HG03025 (cell line): Measurements from ENCODE around the gene BIRC2.
A peak's percentile ranks its signal among the peaks of the same experiment; 100 is the strongest.
"Not testable (repeated sequence)": the region's sequence is repeated elsewhere in the genome, so short reads cannot be mapped to it uniquely, and the experiment has no call there.

Experiments
- ATAC-seq: cut with Tn5 transposase; IDR thresholded peaks from one replicate; pipeline ENCODE4 v1.9.1; 2021; ENCODE audit warnings: mild to moderate bottlenecking, moderate library complexity; ENCODE audit not compliant: unreplicated experiment, low FRiP score

Gene BIRC2

DNA sequence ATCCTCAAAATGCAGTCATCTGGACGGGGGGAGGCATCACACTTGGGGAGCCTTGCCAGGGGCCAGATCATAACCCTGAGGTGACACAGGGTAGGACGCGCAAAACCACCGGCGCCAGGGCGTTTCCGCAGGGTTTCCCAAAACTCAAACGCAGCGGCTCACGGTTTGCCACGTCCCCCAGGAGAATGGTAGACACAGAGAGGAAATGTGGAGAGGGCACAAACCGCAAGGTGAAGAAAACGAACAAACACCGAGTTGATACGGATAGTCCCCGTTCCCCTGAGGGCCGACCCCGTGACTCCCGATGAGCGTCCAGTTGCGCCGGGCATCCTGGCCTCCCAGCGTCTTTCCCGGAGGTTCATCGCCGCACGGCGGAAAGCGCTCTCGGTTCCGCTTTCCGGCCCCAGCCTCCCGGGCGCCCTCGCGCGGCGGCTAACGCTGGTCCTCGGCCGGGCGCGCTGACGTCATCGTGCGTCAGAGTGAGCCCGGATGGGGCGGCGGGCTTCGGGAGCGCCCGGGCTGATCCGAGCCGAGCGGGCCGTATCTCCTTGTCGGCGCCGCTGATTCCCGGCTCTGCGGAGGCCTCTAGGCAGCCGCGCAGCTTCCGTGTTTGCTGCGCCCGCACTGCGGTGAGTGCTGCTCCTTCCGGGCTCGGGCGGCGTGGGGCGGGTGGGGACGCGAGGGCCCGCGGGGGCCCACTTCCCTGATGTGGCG is at the start of gene BIRC2:
BIRC2 (plus strand) TSS at position 467 of the 714 bp plus-strand sequence. CDS start 2,641 bp downstream, outside the sequence.
- ATAC-seq: peak; percentile 80

DNA sequence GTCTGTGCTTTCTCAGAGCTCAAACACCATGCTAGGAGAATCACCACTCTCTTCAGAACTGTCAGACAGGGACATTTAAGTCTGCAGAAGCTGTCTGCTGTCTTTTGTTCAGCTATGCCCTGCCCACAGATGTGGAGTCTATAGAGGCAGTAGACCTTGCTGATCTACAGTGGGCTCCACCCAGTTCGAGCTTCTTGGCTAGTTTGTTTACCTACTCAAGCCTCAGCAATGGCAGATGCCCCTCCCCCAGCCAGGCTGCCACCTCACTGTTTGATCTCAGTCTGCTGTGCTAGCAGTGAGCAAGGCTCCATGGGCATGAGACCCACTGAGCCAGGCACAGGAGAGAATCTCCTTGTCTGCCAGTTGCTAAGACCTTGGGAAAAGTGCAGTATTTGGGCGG is 46.2 kb upstream of the BIRC2 start:
- not testable (repeated sequence) for ATAC-seq

DNA sequence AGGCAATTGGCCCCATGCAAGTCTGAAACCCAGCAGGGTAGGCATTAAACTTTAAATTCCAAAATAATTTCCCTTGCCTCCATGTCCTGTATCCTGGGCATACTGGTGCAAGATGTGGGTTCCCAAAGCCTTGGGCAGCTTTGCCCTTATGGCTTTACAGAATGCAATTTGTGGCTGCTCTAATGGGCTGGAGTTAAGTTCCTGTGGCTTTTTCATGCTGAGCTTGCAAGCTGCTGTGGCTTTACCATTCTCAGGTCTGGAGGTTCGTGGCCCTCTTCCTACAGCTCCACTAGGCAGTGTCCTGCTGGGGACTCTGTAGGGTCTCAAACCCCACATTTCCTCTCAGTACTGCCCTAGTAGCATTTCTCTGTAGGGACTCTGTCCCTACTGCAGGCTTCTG is 44.8 kb upstream of the BIRC2 start:
- no peak for ATAC-seq

DNA sequence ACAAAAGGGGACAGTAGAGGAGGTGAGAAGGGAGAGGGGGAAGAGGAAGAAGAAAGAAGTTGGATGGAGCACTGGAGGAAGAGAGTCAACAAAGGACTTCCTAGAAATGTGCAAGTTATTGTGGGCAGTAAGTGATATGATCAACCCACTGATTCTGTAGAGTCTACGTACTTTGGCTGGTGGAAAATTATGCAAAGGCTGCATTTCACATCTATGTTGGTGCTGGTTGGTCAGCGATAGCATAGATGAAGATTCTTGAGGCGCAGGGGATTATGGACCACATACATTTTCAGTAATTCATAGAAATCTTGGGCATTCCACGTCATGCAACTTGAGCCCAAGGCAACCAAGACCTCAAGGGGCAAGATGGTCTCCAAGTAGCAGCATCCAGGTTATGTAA is 42.3 kb upstream of the BIRC2 start:
- no peak for ATAC-seq

DNA sequence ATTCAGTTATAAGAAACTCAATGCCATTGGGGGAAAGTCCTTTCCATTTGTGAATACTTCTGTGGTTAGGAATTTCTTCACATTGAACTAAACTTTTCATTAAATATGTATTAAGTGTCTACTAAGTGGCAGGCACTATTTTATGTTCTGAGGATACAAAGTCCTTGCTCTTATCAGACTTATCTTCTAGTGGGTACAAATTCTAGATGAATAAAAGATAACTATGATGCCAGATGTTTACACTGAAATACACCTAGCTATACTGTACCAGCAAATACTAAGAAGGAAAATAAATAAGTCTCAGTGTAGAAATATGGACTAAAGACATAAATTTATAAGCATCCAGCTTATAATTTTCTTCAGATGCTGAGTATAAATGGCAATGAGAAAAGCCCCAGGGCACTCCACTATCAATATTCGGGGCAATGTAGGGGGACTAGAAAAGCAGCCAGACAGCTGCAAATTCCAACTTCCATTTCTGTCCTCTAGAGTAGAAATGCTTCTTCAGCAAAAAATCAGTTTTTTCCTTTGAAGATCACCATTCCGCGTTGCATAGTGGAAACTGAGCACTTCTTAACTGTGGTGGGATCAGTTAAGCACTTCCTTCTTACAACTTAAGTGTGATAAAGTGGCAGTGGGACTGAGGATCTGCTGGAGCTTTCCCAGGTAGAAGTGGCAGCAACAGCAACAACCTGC is 41.5 kb upstream of the BIRC2 start:
- no peak for ATAC-seq

DNA sequence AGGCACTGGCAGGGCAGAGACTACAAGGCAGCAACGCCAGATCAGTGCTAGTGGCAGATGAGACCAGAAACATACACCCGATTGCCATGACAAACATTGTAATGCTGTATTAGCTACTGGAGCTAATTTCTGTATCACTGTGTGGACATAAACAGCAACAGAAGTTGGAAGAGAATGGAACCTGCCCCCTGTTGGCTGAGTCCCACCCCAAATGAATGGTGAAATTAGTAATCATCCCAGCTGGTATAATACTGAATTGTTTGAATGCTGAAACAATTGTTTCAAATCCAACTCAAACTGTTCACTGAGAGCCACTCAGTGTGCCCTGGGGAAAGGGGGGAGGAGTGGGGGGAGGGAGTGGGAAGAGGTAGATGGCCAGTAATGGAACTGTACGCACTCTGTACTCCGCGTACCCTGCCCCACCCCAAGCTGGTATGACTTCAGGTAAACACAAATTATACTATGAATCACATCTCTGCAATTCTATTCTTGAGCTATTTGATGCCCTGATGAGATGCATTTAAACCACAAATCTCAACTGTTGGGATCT is 40.9 kb upstream of the BIRC2 start:
- ATAC-seq: no peak

DNA sequence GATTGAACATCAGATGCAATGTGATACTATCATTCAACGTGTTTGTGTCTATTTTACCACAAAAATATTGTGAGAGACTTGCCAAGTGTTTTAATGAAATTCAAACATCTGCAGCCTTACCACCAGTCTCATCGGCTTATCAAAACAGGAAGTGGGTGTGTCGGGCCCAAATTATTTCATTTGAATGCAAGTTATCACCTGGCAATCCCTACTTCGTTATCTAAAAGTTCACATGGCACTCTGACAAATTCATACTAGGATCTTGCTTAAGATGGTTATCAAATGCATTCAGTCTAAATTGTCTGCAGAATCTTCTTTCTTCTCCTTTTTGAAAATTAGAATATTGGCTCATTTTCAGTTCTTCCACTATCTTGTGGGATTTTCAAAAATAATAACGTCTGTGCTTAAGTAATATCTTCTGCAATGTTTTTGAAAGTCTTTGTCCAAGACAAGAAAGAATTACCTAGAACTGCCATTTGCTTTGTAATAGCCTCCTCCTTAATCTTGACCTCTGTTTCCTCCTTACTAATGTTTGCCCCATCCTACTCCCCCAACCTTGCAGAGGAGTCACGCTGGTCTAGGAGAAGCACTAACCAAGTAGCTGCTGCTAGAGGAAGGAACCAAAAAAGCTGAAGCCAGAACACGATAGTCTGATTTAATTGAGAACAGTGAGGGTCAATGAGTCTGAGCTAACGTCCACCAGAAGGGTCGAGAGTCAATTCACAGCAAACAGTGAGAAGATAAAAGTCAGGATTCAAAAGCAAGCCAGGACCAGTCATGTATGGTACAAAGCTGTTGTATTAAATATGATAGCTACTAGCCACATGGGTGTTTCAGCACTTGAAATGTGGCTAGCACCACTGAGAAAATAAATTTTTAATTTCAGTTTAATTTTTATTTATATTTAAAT is 39.9 kb upstream of the BIRC2 start:
- no peak for ATAC-seq

DNA sequence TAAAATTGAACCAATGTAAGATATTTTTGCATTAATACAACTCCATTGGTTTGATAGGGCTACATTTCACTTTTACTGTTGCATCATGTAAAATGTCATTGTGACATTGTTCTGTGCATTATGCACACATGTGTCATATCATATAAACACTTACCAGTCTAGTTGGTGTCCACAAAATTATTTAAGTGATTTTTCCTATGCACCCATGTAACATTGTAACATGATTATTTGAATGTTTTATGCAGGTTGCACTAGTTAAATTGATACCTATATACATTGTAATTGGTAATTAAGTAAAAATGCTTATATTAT is 39.3 kb upstream of the BIRC2 start:
- no peak for ATAC-seq

DNA sequence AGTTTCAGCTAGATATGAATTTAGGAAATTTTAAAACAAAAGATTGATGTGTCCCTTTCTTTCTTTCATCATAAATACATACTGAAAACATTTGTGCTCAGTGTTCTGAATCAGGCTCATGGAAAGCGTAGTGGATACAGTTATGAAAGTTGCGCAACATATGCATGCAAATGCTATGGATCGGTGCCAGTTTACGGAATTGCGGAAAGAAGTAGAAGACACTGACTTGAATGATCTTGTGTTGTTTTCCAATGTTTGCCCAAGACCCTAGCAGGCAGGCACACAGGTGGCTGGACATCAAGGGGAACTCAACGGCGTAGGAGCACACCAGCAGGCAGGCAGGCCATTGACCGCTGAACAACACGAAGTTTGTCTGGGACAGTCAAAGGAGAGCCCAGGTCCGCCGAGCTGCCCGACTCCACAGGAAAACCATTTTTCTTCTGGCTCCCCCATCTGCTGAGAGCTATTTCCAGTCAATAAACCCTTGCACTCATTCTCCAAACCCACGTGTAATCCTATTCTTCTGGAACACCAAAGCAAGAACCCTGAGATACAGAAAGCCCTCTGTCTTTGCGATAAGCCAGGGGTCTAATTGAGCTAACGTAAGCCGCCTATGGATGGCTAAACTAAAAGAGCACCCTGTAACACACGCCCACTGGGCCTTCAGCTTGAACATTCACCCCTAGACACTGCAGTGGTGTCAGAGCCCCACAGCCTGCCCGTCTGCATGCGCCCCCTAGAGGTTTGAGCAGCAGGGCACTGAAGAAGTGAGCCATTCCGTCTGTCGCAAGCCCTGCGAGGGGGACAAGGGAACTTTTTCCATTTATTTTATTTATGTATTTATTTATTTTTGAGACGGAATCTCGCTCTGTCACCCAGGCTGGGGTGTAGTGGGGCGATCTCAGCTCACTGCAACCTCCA is 37.1 kb upstream of the BIRC2 start:
- ATAC-seq: no peak

DNA sequence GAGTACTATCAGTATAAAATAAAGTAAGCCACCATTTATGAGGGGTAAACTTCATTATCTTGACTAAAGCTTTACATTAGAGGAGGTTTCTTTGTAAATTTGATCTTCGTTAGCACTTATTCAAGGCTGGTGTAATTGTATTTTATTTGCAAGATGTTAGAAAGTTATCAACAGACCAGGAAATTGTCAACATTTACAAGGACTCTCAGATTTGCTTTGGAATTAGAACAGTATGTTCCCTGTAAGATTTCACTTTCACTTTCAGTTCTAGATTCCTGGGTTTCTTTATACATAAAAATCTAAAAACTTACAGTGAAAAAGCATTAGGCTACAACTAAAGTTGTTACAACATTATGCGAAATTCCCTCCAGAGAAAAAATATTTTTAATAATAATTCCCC is 34.3 kb upstream of the BIRC2 start:
- ATAC-seq: no peak

DNA sequence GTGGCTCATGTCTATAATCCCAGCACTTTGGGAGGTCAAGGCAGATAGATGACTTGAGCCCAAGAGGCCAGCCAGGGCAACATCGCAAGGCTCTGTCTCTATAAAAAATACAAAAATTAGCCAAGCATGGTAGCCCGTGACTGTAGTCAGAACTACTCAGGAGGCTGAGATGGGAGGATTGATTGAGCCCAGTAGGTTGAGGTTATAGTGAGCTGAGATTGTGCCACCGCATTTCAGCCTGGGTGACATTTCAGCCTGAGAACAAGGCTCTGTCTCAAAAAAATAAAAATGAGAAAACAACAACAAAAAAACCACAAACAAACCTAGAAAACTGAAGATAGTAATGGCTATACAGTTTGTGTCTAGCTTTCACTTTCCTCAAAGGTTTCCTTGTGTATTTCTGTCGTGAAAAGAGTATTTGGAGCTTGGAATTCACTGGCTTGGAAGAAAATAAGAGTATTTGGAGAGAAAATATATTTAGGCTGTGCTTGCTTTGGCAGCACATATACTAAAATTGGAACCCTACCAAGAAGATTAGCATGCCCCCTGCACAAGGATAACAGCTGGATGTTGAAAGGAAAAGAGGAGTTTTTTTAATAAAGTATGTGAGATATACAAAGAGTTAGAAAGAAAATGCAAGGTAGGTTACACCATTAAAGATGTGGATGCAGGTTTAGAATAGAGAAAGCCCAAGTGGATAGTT is 33.6 kb upstream of the BIRC2 start:
- ATAC-seq: no peak

DNA sequence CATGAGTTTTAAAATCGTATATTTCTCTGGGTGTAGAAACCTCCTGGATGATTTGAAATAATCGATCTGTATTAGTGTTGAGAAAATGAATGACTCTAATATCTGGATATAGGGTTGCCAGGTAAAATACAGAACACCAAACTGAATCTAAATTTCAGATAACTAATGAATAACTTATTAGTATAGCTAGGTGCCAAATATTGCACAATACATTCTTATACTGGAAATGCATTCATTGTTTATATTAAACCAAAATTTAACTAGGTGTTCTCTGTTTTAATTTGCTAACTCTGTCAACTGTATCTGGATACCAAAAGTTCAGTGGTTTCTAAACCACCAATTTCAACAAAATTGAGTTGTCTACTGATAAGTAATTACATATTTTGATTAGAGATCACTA is 32.2 kb upstream of the BIRC2 start:
- no peak for ATAC-seq

DNA sequence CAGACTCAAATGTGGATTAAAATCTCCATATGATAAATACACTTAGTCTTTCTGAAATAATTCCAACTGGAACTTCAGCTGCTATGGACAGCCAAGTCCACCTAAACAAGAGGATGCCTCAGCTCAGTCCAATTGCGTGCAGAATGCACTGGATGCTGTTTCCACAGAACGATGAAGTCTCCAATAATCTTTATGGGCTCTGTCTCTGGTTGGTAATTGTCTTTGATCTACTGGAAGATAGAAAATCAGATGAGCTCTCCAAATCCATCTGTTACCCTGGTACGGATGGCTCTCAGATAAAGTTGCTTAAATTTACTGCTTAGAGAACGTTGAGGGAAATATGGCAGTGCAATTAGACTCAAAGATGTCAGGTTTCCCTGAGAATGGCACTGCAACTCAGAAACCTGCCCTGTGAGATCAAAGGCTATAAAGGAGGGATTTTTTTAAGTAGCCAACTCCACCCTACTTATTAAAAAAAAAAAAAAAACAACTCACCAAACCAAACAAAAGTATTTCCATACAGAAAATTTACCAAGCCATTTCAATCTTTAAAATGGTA is 30.6 kb upstream of the BIRC2 start:
- ATAC-seq: no peak

DNA sequence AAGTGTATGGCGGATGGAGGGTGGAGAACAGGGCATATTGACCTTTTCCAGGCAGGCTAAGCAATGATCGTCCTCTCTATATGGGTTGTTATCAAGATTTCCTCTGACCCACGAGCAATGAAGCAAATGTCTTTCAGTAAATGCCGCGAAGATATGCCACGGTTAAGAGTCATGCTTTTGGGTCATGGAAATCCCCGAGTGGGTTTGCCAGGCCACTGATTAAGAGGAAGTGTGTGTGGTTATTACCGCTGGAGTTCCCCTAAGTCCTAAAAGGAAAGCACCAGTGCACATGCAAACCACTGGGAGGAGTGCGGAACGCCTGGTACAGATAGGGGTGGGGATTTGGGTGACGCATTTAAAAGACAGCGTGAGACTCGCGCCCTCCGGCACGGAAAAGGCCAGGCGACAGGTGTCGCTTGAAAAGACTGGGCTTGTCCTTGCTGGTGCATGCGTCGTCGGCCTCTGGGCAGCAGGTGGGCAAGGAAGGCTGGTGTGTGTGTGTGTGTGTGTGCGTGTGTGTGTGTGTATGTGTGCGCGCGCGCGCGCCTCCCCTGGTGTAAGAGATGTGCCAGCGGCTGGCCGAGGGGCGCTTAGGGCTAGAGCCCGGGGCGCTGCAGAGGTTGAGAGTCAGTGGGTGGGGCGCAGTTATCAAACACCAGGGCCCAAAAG is 29.8 kb upstream of the BIRC2 start, which contains the start of gene BIRC3:
BIRC3 (plus strand) TSS at position 386 of the 669 bp plus-strand sequence. CDS start 7,026 bp downstream, outside the sequence.
- peak; percentile 81 for ATAC-seq

DNA sequence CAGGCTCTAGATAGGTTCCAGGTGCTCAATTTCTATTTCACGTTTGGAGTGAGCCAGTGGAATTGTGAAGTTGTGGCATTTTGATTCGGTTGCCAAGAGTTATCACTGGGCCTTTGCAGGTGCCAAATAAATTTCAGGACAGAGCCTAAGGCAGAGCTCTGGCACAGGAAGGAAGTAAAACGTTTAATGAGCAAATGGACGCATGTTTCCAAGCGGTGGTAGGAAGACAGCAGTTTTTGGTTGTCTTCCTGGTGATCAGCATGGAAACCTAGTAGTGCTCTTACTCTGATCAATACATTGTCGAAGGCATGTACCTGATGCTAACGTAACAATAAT is 29.3 kb upstream of the BIRC2 start:
- no peak for ATAC-seq

DNA sequence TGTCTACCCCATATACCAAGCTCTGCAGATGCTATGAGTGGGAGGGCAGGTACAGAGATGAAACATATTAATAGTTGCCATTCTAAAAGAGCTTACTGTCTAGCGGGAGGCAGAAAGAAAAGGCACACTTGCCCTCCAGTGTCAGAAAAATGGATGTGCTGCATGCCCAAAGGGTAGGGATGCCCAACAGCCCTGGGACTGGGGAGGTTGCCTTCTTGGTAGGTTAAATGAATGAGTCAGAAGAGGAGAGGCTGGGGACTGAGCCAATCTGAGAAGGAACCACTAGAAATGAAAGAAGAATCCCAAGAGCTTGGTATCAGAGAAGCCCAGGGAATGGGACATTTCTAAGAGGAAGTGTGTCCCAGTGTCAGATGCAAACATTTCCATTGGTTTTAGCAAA is 28.5 kb upstream of the BIRC2 start:
- ATAC-seq: no peak

DNA sequence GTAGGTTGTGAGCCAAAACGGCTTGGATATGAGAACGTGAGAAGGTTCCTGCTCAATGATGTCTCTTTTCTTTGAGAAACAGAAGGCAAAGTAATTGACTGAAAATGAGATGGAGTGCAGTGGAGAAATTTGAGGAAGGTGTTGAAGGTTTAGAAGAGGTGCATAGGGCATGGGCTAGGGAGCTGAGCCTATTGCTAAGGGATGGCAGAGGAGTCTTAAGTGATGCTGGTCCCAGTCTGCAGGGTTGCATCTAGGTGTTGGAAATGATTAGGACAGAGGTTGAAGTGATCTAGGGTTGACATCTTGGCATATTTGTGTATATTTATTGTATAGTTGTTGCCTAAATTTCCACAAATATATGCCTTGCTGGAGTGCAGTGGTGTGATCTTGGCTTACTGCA is 27.5 kb upstream of the BIRC2 start:
- ATAC-seq: no peak

DNA sequence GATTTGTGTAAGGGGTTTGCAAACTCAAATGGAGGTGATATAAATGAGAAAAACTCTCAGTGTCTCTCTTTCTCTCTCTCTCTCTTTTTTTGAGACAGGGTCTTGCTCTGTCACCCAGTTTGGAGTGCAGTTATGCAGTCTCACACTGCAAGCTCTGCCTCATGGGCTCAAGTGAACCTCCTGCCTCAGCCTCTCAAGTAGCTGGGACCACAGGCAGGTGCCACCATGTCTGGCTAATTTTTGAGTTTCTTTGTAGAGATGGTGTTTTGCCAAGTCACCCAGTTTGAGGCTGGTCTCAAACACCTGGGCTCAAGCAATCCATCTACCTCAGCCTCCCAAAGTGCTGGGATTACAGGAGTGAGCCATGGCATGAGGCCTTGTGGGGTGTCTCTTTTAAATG is 26.8 kb upstream of the BIRC2 start:
- ATAC-seq: no peak

DNA sequence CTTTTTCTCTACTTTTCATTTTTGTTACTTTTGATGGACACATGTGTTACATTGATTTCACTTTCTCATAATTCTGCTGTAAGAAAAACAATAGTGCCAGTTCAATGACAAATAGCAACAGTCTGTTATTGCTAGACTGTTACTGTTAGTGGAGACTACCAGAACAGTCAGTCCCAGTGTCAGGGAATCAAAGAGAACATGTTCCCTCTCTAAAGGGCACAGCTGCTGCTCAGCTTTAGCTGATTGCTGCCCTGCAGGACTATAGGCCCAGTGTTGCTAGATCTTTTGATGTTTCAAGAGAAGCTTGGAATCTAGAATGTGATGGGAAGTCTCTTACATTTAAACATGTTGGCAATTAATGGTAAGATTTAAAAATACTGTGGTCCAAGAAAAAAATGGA is 26.3 kb upstream of the BIRC2 start:
- ATAC-seq: no peak
